ENCODE measurements around the gene INHBA.

INHBA gene

DNA sequence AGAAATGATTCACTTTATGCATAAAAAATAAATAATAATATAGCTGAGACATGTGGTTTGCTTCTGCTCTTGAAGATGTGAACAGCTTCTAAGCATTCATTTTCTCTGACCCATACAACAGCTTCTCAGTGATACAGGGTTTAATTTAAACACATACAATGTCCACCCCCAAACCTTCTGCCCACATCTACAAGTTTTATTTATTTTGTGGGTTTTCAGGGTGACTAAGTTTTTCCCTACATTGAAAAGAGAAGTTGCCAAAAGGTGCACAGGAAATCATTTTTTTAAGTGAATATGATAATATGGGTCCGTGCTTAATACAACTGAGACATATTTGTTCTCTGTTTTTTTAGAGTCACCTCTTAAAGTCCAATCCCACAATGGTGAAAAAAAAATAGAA, 17.2 kb downstream of the INHBA start:
- DNase-seq, result no peak

DNA sequence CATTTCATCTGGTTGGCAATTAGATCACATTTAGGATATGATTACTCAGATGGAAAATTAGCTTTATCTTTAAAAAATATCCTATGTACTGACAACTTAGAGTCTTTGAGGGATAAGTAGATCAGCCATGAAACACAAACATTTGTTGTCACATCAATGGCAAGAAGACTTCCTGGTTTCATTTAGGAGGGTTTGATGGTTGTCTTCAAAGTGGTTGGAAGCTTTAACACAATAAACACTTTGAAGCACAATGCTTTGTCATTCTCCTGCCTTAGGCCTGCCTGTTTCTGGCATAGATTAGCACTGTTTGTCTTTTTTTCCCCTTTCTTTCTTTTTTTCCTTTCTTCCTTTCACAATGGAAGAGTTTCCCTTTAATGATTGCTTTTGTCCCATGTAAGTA, 20.5 kb downstream of the INHBA start:
- no peak for DNase-seq

DNA sequence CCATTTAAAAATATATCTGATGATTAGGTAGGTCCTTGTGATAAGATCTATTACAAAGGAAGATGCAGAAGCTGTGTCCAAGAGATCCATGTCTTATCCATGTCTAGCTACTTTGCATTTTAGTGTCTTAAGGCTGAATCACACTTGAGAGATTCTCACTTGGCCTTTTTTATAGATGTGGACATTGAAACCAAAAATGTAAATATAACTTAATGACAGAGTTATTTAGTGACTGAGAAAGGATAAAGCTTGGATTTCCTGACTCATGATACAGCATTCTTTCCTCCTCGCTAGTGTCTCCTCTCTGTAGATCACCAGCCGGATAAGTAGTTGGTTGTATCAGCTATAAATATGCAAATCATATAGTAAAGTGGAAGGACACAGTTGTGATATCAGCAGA, 23.3 kb downstream of the INHBA start:
- no peak for DNase-seq

DNA sequence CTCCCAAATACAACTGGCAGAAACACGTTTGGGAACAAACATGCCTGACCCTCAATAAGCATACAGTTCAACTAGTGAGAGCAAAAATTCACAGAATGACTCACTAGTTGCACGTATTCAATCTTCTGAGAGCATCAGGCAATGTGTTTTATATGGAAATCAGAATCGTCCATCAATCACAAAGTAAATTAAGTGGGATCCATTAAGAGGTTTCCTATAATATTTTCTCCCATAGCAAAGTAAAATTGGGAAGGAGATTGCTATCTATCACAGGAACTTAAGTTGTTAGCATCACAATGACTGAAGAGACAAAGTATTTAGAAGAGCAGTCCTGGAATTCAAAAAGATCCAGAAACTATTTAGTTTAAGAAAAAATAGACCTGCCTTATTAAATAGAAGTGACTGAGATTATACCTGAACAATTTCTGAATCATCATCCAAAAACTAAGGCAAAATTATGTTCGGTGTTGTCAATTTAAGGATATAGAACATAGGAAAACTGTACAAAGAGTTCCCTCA, 28.3 kb downstream of the INHBA start:
- DNase-seq, result no peak

DNA sequence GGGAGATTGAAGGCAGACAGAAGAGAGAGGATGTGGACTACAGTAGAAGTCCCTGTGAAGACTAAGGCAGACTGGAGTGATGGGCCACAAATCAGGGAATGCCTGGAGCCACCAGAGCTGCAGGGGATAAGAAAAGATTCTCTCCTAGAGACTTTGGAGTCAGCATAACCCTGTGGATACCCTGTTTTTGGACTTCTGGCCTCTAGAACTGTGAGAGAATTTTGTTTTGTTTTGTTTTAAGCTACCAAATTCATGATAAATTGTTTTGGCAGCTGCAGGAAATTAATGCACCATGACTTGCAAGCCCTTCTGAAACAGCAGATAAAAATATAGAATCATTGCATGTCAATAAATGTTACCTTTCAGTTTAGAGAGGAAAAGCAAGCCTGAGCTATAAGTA, 41.3 kb downstream of the INHBA start:
- DNase-seq, result no peak

DNA sequence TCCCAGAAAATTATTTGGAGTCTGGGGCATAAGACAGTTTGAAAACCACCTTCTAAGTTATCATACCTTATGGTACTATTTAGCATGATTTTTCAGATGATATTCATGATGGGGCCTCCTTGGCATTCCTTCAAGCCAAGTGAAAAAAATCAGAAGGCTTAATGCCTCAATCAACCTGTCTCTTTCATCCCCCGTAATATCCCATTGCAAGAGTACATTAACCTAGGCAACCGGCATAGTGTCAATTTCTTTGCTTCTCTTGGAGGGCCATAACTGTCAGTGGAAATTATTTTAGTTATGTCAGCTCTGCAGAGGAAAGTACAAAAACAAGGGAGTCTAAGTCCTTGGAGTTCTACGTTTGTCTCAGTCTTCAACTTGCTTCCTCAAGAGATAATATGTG, 43.4 kb downstream of the INHBA start:
- no peak for DNase-seq

DNA sequence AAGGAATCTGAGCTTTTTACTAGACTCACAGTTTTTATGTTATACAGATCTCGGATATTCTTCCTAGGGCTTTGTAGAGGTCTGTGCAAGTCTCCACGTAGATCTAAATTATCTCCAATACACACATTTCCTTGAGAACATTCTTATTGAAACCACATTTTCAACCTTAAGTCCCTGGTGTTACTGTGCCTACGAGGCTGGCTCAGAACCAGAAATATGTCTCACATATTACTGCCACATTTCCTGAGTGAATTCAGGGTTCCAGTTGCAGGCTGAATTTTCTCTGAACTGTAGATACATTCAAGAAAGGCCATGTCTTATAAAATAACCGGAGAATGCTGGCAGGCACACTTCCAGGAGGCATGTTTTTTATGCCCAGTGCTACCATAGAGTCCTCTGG, 46.5 kb downstream of the INHBA start:
- no peak for DNase-seq

DNA sequence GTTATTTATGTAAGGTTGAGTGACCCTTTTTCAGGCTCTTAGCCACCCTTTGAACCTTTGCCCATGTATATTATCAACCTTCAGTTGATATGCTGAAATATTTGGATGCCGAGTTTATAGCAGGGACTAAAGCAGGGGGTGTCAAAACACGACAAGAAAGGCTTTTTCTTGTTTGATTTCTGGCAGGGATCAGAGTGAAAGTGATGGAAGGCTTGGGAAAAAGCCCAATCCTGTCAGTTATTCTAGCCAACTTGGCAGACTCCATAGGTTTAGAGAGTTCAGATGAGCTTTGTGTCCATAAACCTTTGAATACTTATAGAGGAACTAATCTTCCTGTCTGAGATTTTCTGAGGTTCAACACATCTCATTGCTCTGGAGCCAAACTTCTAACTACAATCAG, 47.5 kb downstream of the INHBA start:
- no peak for DNase-seq

DNA sequence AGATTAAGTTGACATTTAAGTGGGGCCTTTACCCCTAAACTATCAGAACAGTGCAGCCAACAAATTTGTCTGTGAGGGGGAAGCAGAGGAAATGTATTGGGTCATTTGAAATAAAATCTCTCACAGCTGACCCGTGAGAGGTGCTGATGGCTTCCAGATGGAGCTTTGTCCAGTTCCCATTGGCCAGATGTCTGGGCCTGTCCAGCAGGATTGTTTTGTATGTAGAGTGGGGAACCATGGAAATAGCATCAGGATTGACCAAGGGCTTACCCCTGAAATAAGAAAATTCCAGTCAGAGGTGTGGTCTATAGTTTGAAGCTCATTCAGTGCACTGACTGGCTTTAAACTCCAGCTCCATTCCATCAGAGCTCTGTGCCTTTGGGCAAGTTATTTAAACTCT, 50.6 kb downstream of the INHBA start:
- no peak for DNase-seq

DNA sequence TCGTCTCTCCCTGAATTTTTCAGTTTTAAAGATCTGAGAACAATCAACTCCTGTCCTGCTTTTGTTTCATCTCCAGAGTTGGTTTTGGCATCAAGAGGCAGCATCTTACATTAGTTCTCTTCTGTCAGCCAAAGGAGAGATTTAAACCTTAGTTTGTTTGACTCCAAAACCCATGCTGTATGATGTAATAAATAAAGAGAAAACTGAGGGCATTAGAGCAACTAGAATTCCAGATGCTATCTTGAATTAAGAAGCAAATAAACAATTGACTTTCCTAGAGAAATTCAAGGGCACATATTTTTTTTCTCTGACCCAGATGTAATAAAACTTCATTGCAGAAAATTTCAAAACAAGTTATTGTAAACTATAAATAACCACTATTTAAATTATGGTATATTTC, 54.4 kb downstream of the INHBA start:
- no peak for DNase-seq

DNA sequence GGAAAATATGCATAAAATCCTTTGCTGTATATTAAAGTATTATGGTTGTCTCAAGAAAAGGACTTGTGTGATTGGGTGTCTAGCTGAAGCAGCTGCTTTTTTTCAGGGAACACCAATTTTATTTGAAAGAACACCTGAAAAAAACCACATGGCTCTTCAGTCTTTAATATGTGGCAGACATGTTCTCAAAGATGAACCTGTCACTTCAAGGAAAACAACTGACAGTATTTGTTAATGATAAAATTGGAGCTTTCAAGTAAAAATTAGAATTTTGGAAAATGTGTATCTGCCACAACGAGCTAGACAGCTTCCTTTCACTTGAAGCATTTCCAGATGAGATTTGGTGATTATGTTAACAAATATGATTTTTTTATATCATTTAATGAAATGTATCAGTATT, 59.3 kb downstream of the INHBA start:
- no peak for DNase-seq

DNA sequence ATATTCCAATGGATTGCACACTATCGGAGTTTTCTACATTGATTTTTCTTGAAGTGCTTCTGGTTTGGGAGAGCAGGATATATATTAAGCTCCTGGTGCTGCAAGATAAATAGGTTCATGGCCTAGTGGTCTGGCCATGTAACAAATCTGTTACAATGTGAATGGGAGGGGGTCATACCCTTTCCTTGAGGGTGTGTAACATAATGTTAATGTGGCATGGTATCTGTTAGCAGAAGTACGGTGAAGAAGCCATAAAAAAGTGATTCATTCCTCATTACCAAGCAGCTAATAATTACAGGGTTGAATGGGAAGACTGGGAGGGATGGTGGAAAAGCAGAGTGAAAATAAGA, 61.2 kb downstream of the INHBA start:
- DNase-seq, result no peak

DNA sequence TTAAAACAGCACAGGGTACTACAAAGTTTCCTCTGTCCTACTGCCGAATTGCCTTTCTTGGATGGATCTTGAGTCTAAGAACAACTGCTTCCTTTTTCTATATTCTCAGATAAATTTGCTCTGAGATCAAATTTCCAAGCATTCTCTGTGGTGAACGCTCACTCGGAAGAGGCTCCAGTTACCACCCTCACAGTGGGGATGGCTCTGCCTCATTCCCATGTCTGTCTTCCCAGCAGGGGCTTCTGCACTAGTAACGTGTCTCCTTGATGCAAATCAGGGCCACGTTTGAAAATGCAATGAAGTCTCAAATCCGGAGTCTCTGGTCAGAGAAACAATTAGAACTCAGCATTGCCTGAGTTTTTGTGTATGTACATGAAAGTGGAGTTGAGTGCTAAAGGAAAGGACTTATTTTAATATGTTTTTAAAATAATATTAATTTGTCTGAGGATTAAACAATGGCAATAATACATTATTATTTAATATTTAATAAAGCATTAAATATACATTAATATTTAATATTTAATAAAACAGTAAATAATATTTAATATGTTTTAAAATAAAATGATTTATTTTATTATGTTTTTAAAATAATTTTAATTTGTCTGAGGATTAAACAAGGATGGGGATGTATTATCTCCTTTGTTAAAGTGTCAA, 61.8 kb downstream of the INHBA start:
- DNase-seq, result no peak

DNA sequence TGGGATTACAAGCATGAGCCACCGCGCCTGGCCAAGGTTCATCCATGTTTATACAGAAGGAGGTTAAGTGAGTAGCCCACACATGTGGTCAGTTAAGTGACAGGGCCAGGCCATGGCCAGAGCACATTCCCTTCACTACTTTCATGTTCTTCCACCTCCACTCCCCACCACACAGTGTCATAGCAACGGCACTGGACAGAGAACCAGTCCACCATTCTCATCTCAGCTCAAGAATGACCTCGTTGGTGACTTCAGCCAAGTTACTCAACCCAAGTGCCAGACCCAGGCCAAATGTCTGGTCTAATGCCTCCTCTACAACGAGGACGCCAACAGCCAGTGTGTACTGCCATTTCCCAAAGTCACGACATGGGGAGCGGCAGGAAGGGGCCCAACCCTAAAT, 62.4 kb downstream of the INHBA start:
- DNase-seq, result no peak

DNA sequence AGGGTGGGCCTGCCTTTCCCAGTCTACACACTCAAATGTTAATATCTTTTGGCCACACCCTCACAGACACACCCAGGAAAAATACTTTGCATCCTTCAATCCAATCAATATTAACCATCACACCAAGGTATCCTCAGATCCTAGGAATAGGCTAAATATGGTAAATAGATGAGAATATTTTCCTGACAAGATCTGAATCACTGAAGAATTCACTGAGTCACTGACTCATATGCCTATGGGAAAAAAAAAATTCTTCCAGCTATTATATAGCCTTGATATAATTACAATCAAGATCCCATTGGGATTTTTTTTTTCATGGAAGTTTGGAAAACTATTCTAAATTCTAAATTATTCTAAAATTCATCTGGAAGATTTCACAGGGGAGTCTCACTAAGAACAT, 65.8 kb downstream of the INHBA start:
- DNase-seq, result no peak
